Esophagus muscularis mucosa (tissue), 3 donors: ENCODE results near the gene TPH2.

ENCODE experiments used
- POLR2A ChIP-seq: fragments of 450-650 bp; IDR thresholded peaks from one replicate; pipeline ENCODE4 v1.6.1; 2017; ENCODE audit warnings: antibody characterized with exemption, moderate library complexity, mild to moderate bottlenecking, low read depth
- POLR2AphosphoS5 ChIP-seq, 2 donors: sonication (generic); formaldehyde crosslinking; IDR thresholded peaks; one replicate each; pipeline ENCODE4 v1.6.1; 2017; ENCODE audit warnings: antibody characterized with exemption in 2 of 2
- TF ChIP-seq, protein P1 (sequence below), 3 experiments: fragments of 200-600 bp in 2 of 3; fragments of 450-650 bp in 1 of 3; sonication (generic) in 2 of 3; IDR thresholded peaks; one replicate each; pipeline ENCODE4 v1.5.1; 2017 to 2019; ENCODE audit warnings: antibody characterized with exemption in 3 of 3, mild to moderate bottlenecking in 2 of 3, moderate library complexity in 1 of 3

DNA sequence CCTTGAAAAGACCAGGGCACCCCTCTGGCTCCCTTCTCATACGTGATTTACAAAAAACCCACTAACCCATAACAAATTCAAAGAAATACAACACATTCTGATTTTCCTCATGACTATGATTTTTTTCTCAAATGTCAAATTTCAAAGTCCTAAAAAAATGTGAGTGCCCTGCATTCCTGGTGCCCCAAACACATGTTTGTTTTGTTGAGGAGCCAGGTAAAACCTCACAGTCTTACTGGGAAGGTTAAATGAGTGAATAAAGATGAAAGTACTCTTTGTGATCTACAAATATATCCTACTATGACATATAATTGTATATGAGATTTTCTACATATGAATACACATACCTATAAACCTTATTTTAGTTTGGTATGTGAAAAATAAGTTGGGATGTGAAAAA, 30.7 kb downstream of the TPH2 start:
- TF ChIP-seq, protein P1, sequence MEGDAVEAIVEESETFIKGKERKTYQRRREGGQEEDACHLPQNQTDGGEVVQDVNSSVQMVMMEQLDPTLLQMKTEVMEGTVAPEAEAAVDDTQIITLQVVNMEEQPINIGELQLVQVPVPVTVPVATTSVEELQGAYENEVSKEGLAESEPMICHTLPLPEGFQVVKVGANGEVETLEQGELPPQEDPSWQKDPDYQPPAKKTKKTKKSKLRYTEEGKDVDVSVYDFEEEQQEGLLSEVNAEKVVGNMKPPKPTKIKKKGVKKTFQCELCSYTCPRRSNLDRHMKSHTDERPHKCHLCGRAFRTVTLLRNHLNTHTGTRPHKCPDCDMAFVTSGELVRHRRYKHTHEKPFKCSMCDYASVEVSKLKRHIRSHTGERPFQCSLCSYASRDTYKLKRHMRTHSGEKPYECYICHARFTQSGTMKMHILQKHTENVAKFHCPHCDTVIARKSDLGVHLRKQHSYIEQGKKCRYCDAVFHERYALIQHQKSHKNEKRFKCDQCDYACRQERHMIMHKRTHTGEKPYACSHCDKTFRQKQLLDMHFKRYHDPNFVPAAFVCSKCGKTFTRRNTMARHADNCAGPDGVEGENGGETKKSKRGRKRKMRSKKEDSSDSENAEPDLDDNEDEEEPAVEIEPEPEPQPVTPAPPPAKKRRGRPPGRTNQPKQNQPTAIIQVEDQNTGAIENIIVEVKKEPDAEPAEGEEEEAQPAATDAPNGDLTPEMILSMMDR (IDR thresholded peaks at IDR 0.05): no peak
- TF ChIP-seq POLR2AphosphoS5 (IDR thresholded peaks at IDR 0.05): no peak
- no peak for TF ChIP-seq POLR2A
